AG10803 (cell line): ENCODE results near the gene CCDC183.
"Not testable (repeated sequence)": the region's sequence is repeated elsewhere in the genome, so short reads cannot be mapped to it uniquely, and the experiment has no call there.

ENCODE experiments used
- DNase-seq: peaks from one replicate; pipeline ENCODE4 v3.0.0; 2010; ENCODE audit warnings: low read depth
- H3K4me3 ChIP-seq: 2 replicates; pipeline ENCODE4 v1.5.1; 2011; ENCODE audit warnings: mild to moderate bottlenecking, low read length, control low read depth
- TF ChIP-seq, protein P1 (sequence below): conservative IDR thresholded peaks from 2 replicates; pipeline ENCODE4 v1.5.1; 2011; ENCODE audit warnings: mild to moderate bottlenecking, low read length, control low read depth, inconsistent platforms

CCDC183 gene

GRCh38 chr9:136751244-136751643, 44.9 kb upstream of the CCDC183 start:
- TF ChIP-seq, protein P1, sequence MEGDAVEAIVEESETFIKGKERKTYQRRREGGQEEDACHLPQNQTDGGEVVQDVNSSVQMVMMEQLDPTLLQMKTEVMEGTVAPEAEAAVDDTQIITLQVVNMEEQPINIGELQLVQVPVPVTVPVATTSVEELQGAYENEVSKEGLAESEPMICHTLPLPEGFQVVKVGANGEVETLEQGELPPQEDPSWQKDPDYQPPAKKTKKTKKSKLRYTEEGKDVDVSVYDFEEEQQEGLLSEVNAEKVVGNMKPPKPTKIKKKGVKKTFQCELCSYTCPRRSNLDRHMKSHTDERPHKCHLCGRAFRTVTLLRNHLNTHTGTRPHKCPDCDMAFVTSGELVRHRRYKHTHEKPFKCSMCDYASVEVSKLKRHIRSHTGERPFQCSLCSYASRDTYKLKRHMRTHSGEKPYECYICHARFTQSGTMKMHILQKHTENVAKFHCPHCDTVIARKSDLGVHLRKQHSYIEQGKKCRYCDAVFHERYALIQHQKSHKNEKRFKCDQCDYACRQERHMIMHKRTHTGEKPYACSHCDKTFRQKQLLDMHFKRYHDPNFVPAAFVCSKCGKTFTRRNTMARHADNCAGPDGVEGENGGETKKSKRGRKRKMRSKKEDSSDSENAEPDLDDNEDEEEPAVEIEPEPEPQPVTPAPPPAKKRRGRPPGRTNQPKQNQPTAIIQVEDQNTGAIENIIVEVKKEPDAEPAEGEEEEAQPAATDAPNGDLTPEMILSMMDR = no peak
- H3K4me3 ChIP-seq = no peak overlapping the region
- DNase-seq = no peak

DNA sequence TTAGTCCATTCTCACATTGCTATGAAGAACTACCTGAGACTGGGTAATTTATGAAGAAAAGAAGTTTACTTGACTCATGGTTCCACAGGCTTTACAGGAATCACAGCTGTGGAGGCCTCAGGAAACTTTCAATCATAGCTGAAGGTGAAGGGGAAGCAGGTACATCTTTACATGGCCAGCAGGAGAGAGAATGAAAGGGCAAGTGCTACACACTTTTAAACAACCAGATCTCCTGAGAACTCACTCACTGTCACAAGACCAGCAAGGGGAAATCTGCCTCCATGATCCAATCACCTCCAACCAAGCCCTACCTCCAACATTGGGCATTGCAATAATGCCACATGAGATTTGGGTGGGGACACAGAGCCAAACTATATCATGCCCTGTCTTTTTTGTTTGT, 44.3 kb upstream of the CCDC183 start:
- TF ChIP-seq, protein P1 = no peak
- H3K4me3 ChIP-seq = no peak overlapping the region
- DNase-seq = no peak

DNA sequence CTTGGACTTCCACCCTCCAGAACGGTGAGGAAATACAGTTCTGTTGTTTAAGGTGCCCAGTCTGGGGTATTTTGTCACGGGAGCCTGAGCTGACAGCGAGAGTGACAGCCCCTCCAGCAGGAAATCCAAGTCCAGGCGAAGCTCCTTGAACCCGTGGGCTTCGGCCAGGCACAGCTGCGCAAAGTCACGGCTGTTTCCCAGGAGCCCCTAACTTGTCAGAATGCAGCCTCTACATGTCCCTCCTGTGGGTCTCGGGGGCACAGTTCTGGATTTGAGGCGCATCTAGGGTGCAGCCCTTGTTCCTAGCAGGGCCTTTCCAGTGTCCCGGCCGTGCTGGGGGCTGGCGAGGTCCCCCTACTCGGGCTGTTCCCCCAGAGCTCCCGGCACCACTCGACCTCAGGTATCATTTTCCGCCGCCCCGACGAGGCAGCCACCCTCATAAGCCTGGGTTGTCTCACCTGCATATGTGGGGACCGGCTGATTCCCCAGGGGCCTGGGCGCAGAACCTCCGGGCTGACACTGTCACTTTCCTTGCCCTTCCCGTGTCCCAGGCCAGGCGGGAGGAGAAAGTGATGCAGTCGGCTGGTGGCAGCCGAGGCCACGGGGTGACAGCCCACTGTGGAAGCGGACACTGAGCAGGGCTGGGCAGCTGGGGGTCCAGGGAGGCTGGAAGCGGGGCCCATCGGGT, 42.6 kb upstream of the CCDC183 start:
- H3K4me3 ChIP-seq = no peak overlapping the region
- TF ChIP-seq, protein P1 = no peak
- DNase-seq = no peak

GRCh38 chr9:136754059-136754572, 42.0 kb upstream of the CCDC183 start:
- no peak overlapping the region for H3K4me3 ChIP-seq
- DNase-seq = no peak
- TF ChIP-seq, protein P1 = no peak

GRCh38 chr9:136754626-136755301, 41.4 kb upstream of the CCDC183 start:
- H3K4me3 ChIP-seq = no peak overlapping the region
- TF ChIP-seq, protein P1 = no peak

DNA sequence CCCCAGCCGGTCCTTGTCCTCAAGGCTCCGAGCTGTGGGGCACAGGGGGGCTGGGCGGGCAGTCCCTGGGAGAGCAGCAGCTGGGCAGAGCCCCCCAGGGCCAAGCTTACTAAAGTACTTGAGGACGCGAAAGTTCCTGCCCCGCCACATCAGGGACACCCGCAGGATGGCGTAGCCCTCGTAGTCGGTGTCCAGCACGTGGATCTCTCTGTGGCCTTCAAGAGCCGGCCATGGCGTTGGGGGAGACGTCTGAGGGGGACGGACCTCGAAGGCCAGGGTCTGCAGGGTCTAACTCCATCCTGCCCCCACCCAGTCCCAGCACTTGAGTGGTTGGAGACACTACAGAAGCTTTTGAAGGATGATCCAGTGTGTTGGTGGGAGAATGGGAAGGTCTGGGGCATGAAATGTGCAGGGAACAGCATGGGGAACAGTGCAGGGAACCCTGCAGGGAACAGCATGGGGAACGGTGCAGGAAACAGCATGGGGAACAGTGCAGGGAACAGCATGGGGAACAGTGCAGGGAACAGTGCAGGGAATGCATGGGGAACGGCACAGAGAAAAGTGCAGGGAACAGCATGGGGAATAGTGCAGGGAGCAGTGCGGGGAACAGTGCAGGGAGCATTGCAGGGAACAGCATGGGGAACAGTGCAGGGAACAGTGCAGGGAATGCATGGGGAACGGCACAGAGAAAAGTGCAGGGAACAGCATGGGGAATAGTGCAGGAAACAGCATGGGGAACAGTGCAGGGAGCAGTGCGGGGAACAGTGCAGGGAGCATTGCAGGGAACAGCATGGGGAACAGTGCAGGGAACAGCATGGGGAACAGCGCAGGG, 40.6 kb upstream of the CCDC183 start:
- not testable (repeated sequence) for DNase-seq, H3K4me3 ChIP-seq

More at GRCh38 chr9:136754626-136755301, 41.4 kb upstream of the CCDC183 start:
- no peak for DNase-seq

- TF ChIP-seq, protein P1 = no peak
- no peak overlapping the region for H3K4me3 ChIP-seq
- DNase-seq = no peak
Observed at GRCh38 chr9:136756134-136756438, 40.1 kb upstream of the CCDC183 start.
